Gastroesophageal sphincter (tissue), 3 donors: ENCODE data around the gene MTCL1.

ENCODE experiments used
- POLR2AphosphoS5 ChIP-seq: sonication (generic); formaldehyde crosslinking; IDR thresholded peaks from one replicate; pipeline ENCODE4 v1.6.1; 2017; ENCODE audit warnings: antibody characterized with exemption
- TF ChIP-seq, protein P1 (sequence below), 4 experiments: fragments of 200-600 bp in 2 of 4; fragments of 450-650 bp in 2 of 4; sonication (generic) in 1 of 4; IDR thresholded peaks; one replicate each; pipeline ENCODE4 v1.5.1; 2017 to 2019; ENCODE audit warnings: antibody characterized with exemption in 4 of 4, mild to moderate bottlenecking in 2 of 4, moderate library complexity in 2 of 4

DNA sequence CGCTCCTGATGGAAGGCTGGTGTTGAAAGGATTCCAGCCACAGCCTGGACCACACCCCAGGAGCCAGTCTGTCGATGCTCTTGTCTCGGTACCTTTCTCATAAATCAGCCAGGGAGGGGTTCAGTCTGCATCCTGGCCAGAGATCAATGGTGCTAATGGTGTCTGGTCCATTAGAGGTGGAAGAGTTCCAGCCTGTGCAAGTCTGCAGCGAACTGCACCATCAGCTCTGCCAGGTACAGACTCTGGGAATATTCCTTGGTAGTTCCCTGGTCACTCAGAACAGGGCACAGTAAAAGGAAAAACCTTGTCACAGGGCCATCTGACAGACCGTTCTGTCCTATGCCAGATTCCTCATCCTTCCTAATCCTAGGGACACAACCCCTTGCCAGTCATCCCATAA is 164.3 kb downstream of the MTCL1 start:
- no peak for TF ChIP-seq POLR2AphosphoS5
- TF ChIP-seq, protein P1, sequence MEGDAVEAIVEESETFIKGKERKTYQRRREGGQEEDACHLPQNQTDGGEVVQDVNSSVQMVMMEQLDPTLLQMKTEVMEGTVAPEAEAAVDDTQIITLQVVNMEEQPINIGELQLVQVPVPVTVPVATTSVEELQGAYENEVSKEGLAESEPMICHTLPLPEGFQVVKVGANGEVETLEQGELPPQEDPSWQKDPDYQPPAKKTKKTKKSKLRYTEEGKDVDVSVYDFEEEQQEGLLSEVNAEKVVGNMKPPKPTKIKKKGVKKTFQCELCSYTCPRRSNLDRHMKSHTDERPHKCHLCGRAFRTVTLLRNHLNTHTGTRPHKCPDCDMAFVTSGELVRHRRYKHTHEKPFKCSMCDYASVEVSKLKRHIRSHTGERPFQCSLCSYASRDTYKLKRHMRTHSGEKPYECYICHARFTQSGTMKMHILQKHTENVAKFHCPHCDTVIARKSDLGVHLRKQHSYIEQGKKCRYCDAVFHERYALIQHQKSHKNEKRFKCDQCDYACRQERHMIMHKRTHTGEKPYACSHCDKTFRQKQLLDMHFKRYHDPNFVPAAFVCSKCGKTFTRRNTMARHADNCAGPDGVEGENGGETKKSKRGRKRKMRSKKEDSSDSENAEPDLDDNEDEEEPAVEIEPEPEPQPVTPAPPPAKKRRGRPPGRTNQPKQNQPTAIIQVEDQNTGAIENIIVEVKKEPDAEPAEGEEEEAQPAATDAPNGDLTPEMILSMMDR (IDR thresholded peaks at IDR 0.05), result no peak
